IMR-90 (cell line): ENCODE data around the gene NCKAP5. TPM values are rescaled to one million over a fixed set of nuclear protein-coding genes. Genes with fewer than 3 reads are reported as not detected.

Experiments used
- ATAC-seq: fragments of 200-7000 bp; cut with Tn5 transposase; 2 replicates; pipeline ENCODE4 v1.9.1; 2020; ENCODE audit warnings: low read depth, mild to moderate bottlenecking, moderate library complexity
- BruUV-seq: library from RNA; stranded (reverse); fragments of 400-500 nt; replicated peaks from 2 replicates; lab custom pipeline; 2021; lab: Mats Ljungman, UMichigan
- CTCF ChIA-PET: fragments of 300-600 bp; formaldehyde crosslinking; extraction: SDS; loops from one replicate; lab custom pipeline; 2021; ENCODE audit warnings: antibody characterized with exemption; lab: Yijun Ruan, JAX
- POLR2A ChIA-PET: fragments of 300-600 bp; sonication (Branson Sonifier 250); formaldehyde crosslinking; loops from one replicate; lab custom pipeline; 2022; ENCODE audit warnings: antibody characterized with exemption; ENCODE audit not compliant: unreplicated experiment; lab: Charles Lee
- DNase-seq: peaks from one replicate; pipeline ENCODE4 v3.0.0; 2013
- H2AFZ ChIP-seq: replicated peaks from 2 replicates; pipeline ENCODE3; 2013; ENCODE audit warnings: low read length, mild to moderate bottlenecking; ENCODE audit not compliant: poor library complexity
- H2AK5ac ChIP-seq: 2 replicates; pipeline ENCODE4 v1.6.1; 2013; ENCODE audit warnings: low read depth, low read length, inconsistent platforms
- H2AK9ac ChIP-seq: replicated peaks from 2 replicates; pipeline ENCODE3; 2013; ENCODE audit warnings: mild to moderate bottlenecking, low read depth, low read length, moderate library complexity; ENCODE audit not compliant: poor library complexity
- H2BK120ac ChIP-seq: 2 replicates; pipeline ENCODE4 v1.6.1; 2013; ENCODE audit warnings: low read depth, low read length, inconsistent platforms
- H2BK15ac ChIP-seq: 3 replicates; pipeline ENCODE4 v1.6.1; 2013; ENCODE audit warnings: low read depth, low read length, inconsistent platforms
- H2BK20ac ChIP-seq: 2 replicates; pipeline ENCODE4 v1.6.1; 2013; ENCODE audit warnings: low read depth, mild to moderate bottlenecking, inconsistent platforms, low read length, moderate library complexity
- H2BK5ac ChIP-seq: 2 replicates; pipeline ENCODE4 v1.6.1; 2013; ENCODE audit warnings: mild to moderate bottlenecking, low read depth, low read length, inconsistent platforms; ENCODE audit not compliant: poor library complexity, severe bottlenecking
- H3K14ac ChIP-seq: replicated peaks from 2 replicates; pipeline ENCODE4 v1.6.1; 2013; ENCODE audit warnings: low read depth, low read length, inconsistent platforms
- H3K18ac ChIP-seq: 2 replicates; pipeline ENCODE4 v1.6.1; 2013; ENCODE audit warnings: low read depth, low read length, control low read depth
- H3K23ac ChIP-seq: 2 replicates; pipeline ENCODE4 v1.6.1; 2013; ENCODE audit warnings: low read depth, low read length, inconsistent platforms
- H3K27ac ChIP-seq: 2 replicates; pipeline ENCODE4 v1.5.1; 2013; ENCODE audit warnings: mild to moderate bottlenecking, control low read depth, low read length; ENCODE audit not compliant: insufficient read depth
- H3K27me3 ChIP-seq: 2 replicates; pipeline ENCODE4 v1.6.1; 2013; ENCODE audit warnings: low read length; ENCODE audit not compliant: control insufficient read depth, insufficient read depth
- H3K36me3 ChIP-seq: 2 replicates; pipeline ENCODE4 v1.6.1; 2013; ENCODE audit warnings: low read length, mixed read lengths; ENCODE audit not compliant: control insufficient read depth, insufficient read depth
- H3K4ac ChIP-seq: 2 replicates; pipeline ENCODE4 v1.6.1; 2013; ENCODE audit warnings: low read depth, low read length, inconsistent platforms
- H3K4me1 ChIP-seq: 2 replicates; pipeline ENCODE4 v1.6.1; 2013; ENCODE audit warnings: low read length, mixed read lengths; ENCODE audit not compliant: control insufficient read depth, insufficient read depth
- H3K4me2 ChIP-seq: 2 replicates; pipeline ENCODE4 v1.6.1; 2013; ENCODE audit warnings: low read depth, mild to moderate bottlenecking, control low read depth, low read length, moderate library complexity
- H3K4me3 ChIP-seq: 2 replicates; pipeline ENCODE4 v1.5.1; 2013; ENCODE audit warnings: low read depth, mild to moderate bottlenecking, control low read depth, low read length, moderate library complexity; ENCODE audit not compliant: insufficient read depth
- H3K56ac ChIP-seq: 2 replicates; pipeline ENCODE4 v1.6.1; 2013; ENCODE audit warnings: low read length, inconsistent platforms; ENCODE audit not compliant: insufficient read depth; ENCODE audit errors: extremely low read depth
- H3K79me1 ChIP-seq, 2 experiments: 2 replicates each; pipeline ENCODE4 v1.6.1; 2013; ENCODE audit warnings: low read length in 2 of 2, inconsistent platforms in 1 of 2, low read depth in 1 of 2
- H3K9ac ChIP-seq: 2 replicates; pipeline ENCODE4 v1.6.1; 2013; ENCODE audit warnings: low read depth, low read length, control low read depth
- H3K9me1 ChIP-seq: 2 replicates; pipeline ENCODE4 v1.6.1; 2013; ENCODE audit warnings: low read length, inconsistent platforms; ENCODE audit not compliant: insufficient read depth
- H3K9me3 ChIP-seq: 2 replicates; pipeline ENCODE4 v1.6.1; 2013; ENCODE audit warnings: low read length; ENCODE audit not compliant: control insufficient read depth, insufficient read depth
- H4K20me1 ChIP-seq: 2 replicates; pipeline ENCODE4 v1.6.1; 2013; ENCODE audit warnings: low read length, inconsistent platforms; ENCODE audit not compliant: insufficient read depth
- H4K5ac ChIP-seq: 2 replicates; pipeline ENCODE4 v1.6.1; 2013; ENCODE audit warnings: mild to moderate bottlenecking, low read depth, low read length, control low read depth
- H4K8ac ChIP-seq, 2 experiments: 2 replicates each; pipeline ENCODE4 v1.6.1; 2013; ENCODE audit warnings: low read depth in 2 of 2, low read length in 2 of 2, control low read depth in 1 of 2, inconsistent platforms in 1 of 2
- H4K91ac ChIP-seq: 2 replicates; pipeline ENCODE4 v1.6.1; 2013; ENCODE audit warnings: low read depth, low read length, inconsistent platforms; ENCODE audit not compliant: insufficient read depth
- BHLHE40 ChIP-seq: fragments of 150-350 bp; IDR thresholded peaks from 2 replicates; pipeline ENCODE4 v1.6.1; 2016; ENCODE audit warnings: mild to moderate bottlenecking, low read depth, low read length
- CEBPB ChIP-seq: IDR thresholded peaks from 2 replicates; pipeline ENCODE4 v1.6.1; 2012; ENCODE audit warnings: low read depth, low read length, improper control_type of control experiment
- CHD1 ChIP-seq: IDR thresholded peaks from 2 replicates; pipeline ENCODE4 v1.6.1; 2012; ENCODE audit warnings: low read depth, low read length, improper control_type of control experiment
- CTCF ChIP-seq: conservative IDR thresholded peaks from 2 replicates; pipeline ENCODE4 v1.5.1; 2012; ENCODE audit warnings: mild to moderate bottlenecking, low read depth, low read length, improper control_type of control experiment
- FOS ChIP-seq: fragments of 150-350 bp; IDR thresholded peaks from 2 replicates; pipeline ENCODE4 v1.6.1; 2016; ENCODE audit warnings: low read depth, low read length
- MAFK ChIP-seq: IDR thresholded peaks from 2 replicates; pipeline ENCODE4 v1.6.1; 2012; ENCODE audit warnings: low read depth, low read length, improper control_type of control experiment
- MXI1 ChIP-seq: IDR thresholded peaks from 2 replicates; pipeline ENCODE4 v1.6.1; 2012; ENCODE audit warnings: low read depth, mild to moderate bottlenecking, low read length, moderate library complexity, borderline replicate concordance
- NFE2L2 ChIP-seq: fragments of 150-350 bp; IDR thresholded peaks from 2 replicates; pipeline ENCODE4 v1.6.1; 2016; ENCODE audit warnings: low read depth, mild to moderate bottlenecking, low read length
- RAD21 ChIP-seq: IDR thresholded peaks from 2 replicates; pipeline ENCODE4 v1.6.1; 2012; ENCODE audit warnings: low read length, improper control_type of control experiment
- RFX5 ChIP-seq: IDR thresholded peaks from 2 replicates; pipeline ENCODE4 v1.8.0; 2012; ENCODE audit warnings: low read depth, mild to moderate bottlenecking, low read length, moderate library complexity
- SMC3 ChIP-seq: fragments of 150-350 bp; IDR thresholded peaks from 2 replicates; pipeline ENCODE4 v1.6.1; 2016; ENCODE audit warnings: low read depth, mild to moderate bottlenecking, antibody characterized with exemption, low read length, moderate library complexity
- WGBS, 2 experiments: methylation state at CpG; one replicate each; pipeline versions ENCODE4 v1.1.5 to v1.1.7; 2013; ENCODE audit warnings: missing lambda C conversion rate in 2 of 2; ENCODE audit not compliant: insufficient read length in 1 of 2; ENCODE audit errors: extremely low coverage in 2 of 2; 5-methylcytosine and 5-hydroxymethylcytosine counted together
- dilution Hi-C: fragments of 300-500 bp; cut with HindIII; formaldehyde crosslinking; loops from one replicate; pipeline ENCODE4 v1.14.3; 2018; ENCODE audit warnings: low sequenced_read_pairs; ENCODE audit not compliant: unreplicated experiment
- in situ Hi-C: fragments of 300-500 bp; cut with MboI; formaldehyde crosslinking; loops from 3 replicates; pipeline ENCODE4 v1.14.3; 2019; ENCODE audit warnings: low sequenced_read_pairs, inconsistent platforms, mixed read lengths
- intact Hi-C: fragments of 100-400 bp; cut with micrococcal nuclease; formaldehyde crosslinking; loops from 2 replicates; pipeline ENCODE4 v1.10.0; 2022
- polyA plus RNA-seq, 3 experiments: library from polyadenylated mRNA; depleted of rRNA; stranded (reverse); fragments of >200 nt; gene quantifications; 2 replicates each; pipeline ENCODE4 v1.2.3, GENCODE V29; 2012; ENCODE audit warnings: low replicate concordance in 1 of 3
- total RNA-seq: library from RNA; depleted of rRNA; stranded (reverse); fragments of >200 nt; gene quantifications from 2 replicates; pipeline ENCODE4 v1.2.3, GENCODE V29; 2012
- TF ChIP-seq, protein P1 (sequence below): fragments of 150-350 bp; IDR thresholded peaks from 2 replicates; pipeline ENCODE4 v1.6.1; 2016; ENCODE audit warnings: low read depth, mild to moderate bottlenecking, low read length, moderate library complexity, borderline replicate concordance
- TF ChIP-seq, protein P2 (sequence below): fragments of 150-350 bp; IDR thresholded peaks from 2 replicates; pipeline ENCODE4 v1.6.1; 2017; ENCODE audit warnings: mild to moderate bottlenecking, antibody characterized with exemption, low read length, low read depth

The NCKAP5 gene
- total and polyA plus RNA-seq, 2 of the 4 experiments (the other 2 are of a cell fraction) = 2.7 to 3.9 TPM

GRCh38 chr2:133512121-133512520 lies 56.1 kb downstream of the NCKAP5 start:
- no peak overlapping the region for H3K23ac ChIP-seq
- H3K14ac ChIP-seq = no peak overlapping the region
- H4K91ac ChIP-seq = no peak overlapping the region
- H4K20me1 ChIP-seq = no peaks in the 10 kb centered on the region
- TF ChIP-seq CEBPB = no peak
- TF ChIP-seq RFX5 = no peak
- TF ChIP-seq CHD1 = no peak
- no peak for TF ChIP-seq BHLHE40
- TF ChIP-seq RAD21 = no peak
- TF ChIP-seq, protein P1, sequence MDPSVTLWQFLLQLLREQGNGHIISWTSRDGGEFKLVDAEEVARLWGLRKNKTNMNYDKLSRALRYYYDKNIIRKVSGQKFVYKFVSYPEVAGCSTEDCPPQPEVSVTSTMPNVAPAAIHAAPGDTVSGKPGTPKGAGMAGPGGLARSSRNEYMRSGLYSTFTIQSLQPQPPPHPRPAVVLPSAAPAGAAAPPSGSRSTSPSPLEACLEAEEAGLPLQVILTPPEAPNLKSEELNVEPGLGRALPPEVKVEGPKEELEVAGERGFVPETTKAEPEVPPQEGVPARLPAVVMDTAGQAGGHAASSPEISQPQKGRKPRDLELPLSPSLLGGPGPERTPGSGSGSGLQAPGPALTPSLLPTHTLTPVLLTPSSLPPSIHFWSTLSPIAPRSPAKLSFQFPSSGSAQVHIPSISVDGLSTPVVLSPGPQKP = no peak
- no peak for TF ChIP-seq FOS
- no peak for TF ChIP-seq NFE2L2
- no peak for TF ChIP-seq SMC3
- no peak for TF ChIP-seq CTCF
- TF ChIP-seq MXI1 = no peak
- TF ChIP-seq, protein P2, sequence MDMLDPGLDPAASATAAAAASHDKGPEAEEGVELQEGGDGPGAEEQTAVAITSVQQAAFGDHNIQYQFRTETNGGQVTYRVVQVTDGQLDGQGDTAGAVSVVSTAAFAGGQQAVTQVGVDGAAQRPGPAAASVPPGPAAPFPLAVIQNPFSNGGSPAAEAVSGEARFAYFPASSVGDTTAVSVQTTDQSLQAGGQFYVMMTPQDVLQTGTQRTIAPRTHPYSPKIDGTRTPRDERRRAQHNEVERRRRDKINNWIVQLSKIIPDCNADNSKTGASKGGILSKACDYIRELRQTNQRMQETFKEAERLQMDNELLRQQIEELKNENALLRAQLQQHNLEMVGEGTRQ = no peak
- TF ChIP-seq MAFK = no peak
- intact Hi-C loops = no loop called here
- H3K9ac ChIP-seq = no peak overlapping the region
- H4K5ac ChIP-seq = no peak overlapping the region
- H2BK20ac ChIP-seq = no peak overlapping the region; the same call in 1 of the 2 replicates
- H2AK5ac ChIP-seq = no peak overlapping the region
- in situ Hi-C loops = no loop called here
- no peak overlapping the region for H3K4ac ChIP-seq
- no peak overlapping the region for H3K56ac ChIP-seq
- no peak overlapping the region for H3K4me2 ChIP-seq
- ChIA-PET POLR2A (interaction anchor here (0.6 kb wide), 1 partner anchor 18 kb away, joined by 3 read pairs; no protein-coding TSS in a partner anchor), CTCF (no interaction called here)
- WGBS, 2 experiments = no CpG with 5 or more reads among the region's 4 CpGs
- no peaks in the 10 kb centered on the region; the same call in 1 of the 2 replicates for H3K9me1 ChIP-seq
- H2BK5ac ChIP-seq = no peak overlapping the region
- H3K79me1 ChIP-seq = peaks cover 0 to 4% of the 10 kb centered on the region in 2 experiments; a peak in 2 of 4 replicates
- no peak for ATAC-seq
- no peak overlapping the region for H2BK120ac ChIP-seq
- no peak overlapping the region for H3K4me3 ChIP-seq
- no peak overlapping the region for H4K8ac ChIP-seq
- H2AFZ ChIP-seq = no peak overlapping the region
- H2AK9ac ChIP-seq = no peak overlapping the region
- H3K27me3 ChIP-seq = no peaks in the 10 kb centered on the region
- no peak for DNase-seq
- dilution Hi-C loops = no loop called here
- no peak overlapping the region for H3K18ac ChIP-seq
- no peaks in the 10 kb centered on the region for H3K9me3 ChIP-seq
- no TSS peak for BruUV-seq
- no peak overlapping the region for H2BK15ac ChIP-seq
- no peak overlapping the region for H3K27ac ChIP-seq
- H3K36me3 ChIP-seq = no peaks in the 10 kb centered on the region
- H3K4me1 ChIP-seq = no peaks in the 10 kb centered on the region
